Naive thymus-derived CD4-positive, alpha-beta T cell (primary cell): ENCODE measurements around the gene APEH. TPM values are rescaled to one million over a fixed set of nuclear protein-coding genes. Genes with fewer than 3 reads are reported as not detected.

Experiments
- ATAC-seq: fragments of 150-1000 bp; cut with Tn5 transposase; 2 replicates; pipeline ENCODE4 v1.10.0; 2021; ENCODE audit warnings: mild to moderate bottlenecking, moderate library complexity
- CTCF ChIA-PET: fragments of 350-600 bp; sonication (Branson Sonifier 250); formaldehyde crosslinking; loops from one replicate; lab custom pipeline; 2021; ENCODE audit warnings: antibody characterized with exemption; lab: Charles Lee
- POLR2A ChIA-PET: fragments of 350-600 bp; sonication (Branson Sonifier 250); formaldehyde crosslinking; loops from one replicate; lab custom pipeline; 2021; ENCODE audit warnings: antibody characterized with exemption, inconsistent platforms; lab: Charles Lee
- DNase-seq, 9 donors: peaks; one replicate each; pipeline versions ENCODE4 v3.0.0 to v3.0.0-alpha.2; 2020 to 2022; ENCODE audit warnings: mixed read lengths in 1 of 9
- H3K27ac ChIP-seq: one replicate; pipeline ENCODE4 v1.7.0; 2013; ENCODE audit warnings: mild to moderate bottlenecking, low read depth, low read length, moderate library complexity
- H3K27me3 ChIP-seq, 2 donors: one replicate each; pipeline ENCODE4 v1.7.0; 2013; ENCODE audit warnings: low read length in 2 of 2, mild to moderate bottlenecking in 2 of 2, moderate library complexity in 2 of 2; ENCODE audit not compliant: control insufficient read depth in 2 of 2, insufficient read depth in 2 of 2
- H3K36me3 ChIP-seq, 3 experiments: 1 replicate in 2 of 3; 2 replicates in 1 of 3; pipeline ENCODE4 v1.7.0; 2013; ENCODE audit warnings: low read length in 3 of 3, mild to moderate bottlenecking in 3 of 3, moderate library complexity in 1 of 3; ENCODE audit not compliant: insufficient read depth in 3 of 3, control insufficient read depth in 2 of 3
- H3K4me1 ChIP-seq, 2 donors: one replicate each; pipeline ENCODE4 v1.7.0; 2013; ENCODE audit warnings: low read length in 2 of 2, mild to moderate bottlenecking in 2 of 2, moderate library complexity in 1 of 2; ENCODE audit not compliant: control insufficient read depth in 2 of 2, insufficient read depth in 2 of 2
- H3K4me3 ChIP-seq: 2 replicates; pipeline ENCODE4 v1.7.0; 2013; ENCODE audit warnings: mild to moderate bottlenecking, low read length
- H3K9me3 ChIP-seq, 3 experiments: 1 replicate in 2 of 3; 2 replicates in 1 of 3; pipeline ENCODE4 v1.7.0; 2013; ENCODE audit warnings: low read length in 3 of 3; ENCODE audit not compliant: control insufficient read depth in 2 of 3
- H3K27ac Mint-ChIP-seq, 9 donors: one replicate each; pipeline ENCODE4 v1.8.0; 2020 to 2022; ENCODE audit warnings: mixed read lengths in 9 of 9, mild to moderate bottlenecking in 8 of 9, moderate library complexity in 5 of 9, inconsistent platforms in 2 of 9
- H3K27me3 Mint-ChIP-seq, 5 donors: one replicate each; pipeline ENCODE4 v1.8.0; 2021 to 2022; ENCODE audit warnings: mixed read lengths in 5 of 5, mild to moderate bottlenecking in 1 of 5
- H3K36me3 Mint-ChIP-seq, 5 donors: one replicate each; pipeline ENCODE4 v1.8.0; 2020 to 2022; ENCODE audit warnings: mixed read lengths in 5 of 5, mild to moderate bottlenecking in 3 of 5, inconsistent platforms in 1 of 5
- H3K4me1 Mint-ChIP-seq, 7 donors: one replicate each; pipeline ENCODE4 v1.8.0; 2020 to 2022; ENCODE audit warnings: mixed read lengths in 7 of 7, mild to moderate bottlenecking in 3 of 7, inconsistent platforms in 1 of 7
- H3K4me3 Mint-ChIP-seq, 10 donors: one replicate each; pipeline ENCODE4 v1.8.0; 2020 to 2022; ENCODE audit warnings: mild to moderate bottlenecking in 10 of 10, mixed read lengths in 10 of 10, moderate library complexity in 6 of 10, inconsistent platforms in 2 of 10
- H3K9me3 Mint-ChIP-seq, 11 donors: one replicate each; pipeline ENCODE4 v1.8.0; 2020 to 2022; ENCODE audit warnings: mixed read lengths in 11 of 11, mild to moderate bottlenecking in 4 of 11, inconsistent platforms in 1 of 11, moderate library complexity in 1 of 11
- intact Hi-C, 2 donors: fragments of 100-400 bp; cut with micrococcal nuclease; formaldehyde crosslinking; loops; one replicate each; pipeline ENCODE4 v1.15.1; 2023
- polyA plus RNA-seq, 2 donors: library from polyadenylated mRNA; unstranded; fragments of 300-500 nt; fragmentation: Illumina TruSeq; gene quantifications; one replicate each; pipeline ENCODE4 v1.2.3, GENCODE V29; 2021
- total RNA-seq, 6 experiments: library from RNA in 5 of 6; stranded (reverse) in 5 of 6; gene quantifications; 1 replicate in 5 of 6; 2 replicates in 1 of 6; pipeline ENCODE4 v1.2.3 and lab custom pipeline; 2021 to 2026

Gene APEH
- total and polyA plus RNA-seq, 7 experiments from 2014 or later: 75.5 to 151 (median 103) TPM

DNA sequence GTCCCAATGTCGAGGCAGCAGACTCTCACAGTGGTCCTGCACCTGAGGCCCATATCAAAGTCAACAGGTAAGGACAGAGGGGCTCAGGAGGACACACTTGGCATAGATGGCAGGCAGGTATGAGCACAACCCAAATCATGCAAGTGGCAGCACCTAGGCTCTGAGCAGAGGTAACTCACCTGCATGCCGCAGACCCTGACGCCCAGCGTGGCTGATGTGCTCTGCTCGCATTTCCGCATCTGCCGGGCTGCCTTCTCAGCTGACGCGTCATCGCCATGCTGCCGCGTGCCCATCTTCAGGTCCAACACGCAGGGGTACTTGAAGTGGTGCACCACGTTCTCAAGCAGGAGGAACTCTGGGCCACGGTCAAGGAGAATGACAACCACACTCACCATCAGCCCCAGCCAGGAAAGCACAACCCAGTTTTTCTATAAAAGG, 53.8 kb downstream of the APEH start:
- POLR2A ChIA-PET: interaction anchor here (0.6 kb wide), 1 partner anchor 31 kb away, joined by 3 read pairs; no protein-coding TSS in a partner anchor
- Histone ChIP-seq H3K36me3 (peaks cover 0 to 49% (median 10%) of the 10 kb centered on the region in 3 experiments), H3K4me3 (no peak overlapping the region), H3K27me3 (no peaks in the 10 kb centered on the region), H3K9me3 (no peaks in the 10 kb centered on the region), H3K27ac (no peak overlapping the region), H3K4me1 (peaks cover 7 to 8% of the 10 kb centered on the region in 2 donors)
- Mint-ChIP-seq H3K27me3 (no peaks in the 10 kb centered on the region), H3K27ac (peak overlapping the region in 2 of 9 donors; percentile 18 to 25), H3K4me1 (peaks cover under 1 to 13% (median 11%) of the 10 kb centered on the region in 7 donors), H3K9me3 (peaks cover 0 to 5% (median 0%) of the 10 kb centered on the region in 11 donors), H3K36me3 (peaks cover 0 to 15% (median 6%) of the 10 kb centered on the region in 5 donors), H3K4me3 (no peak overlapping the region)
- no peak for ATAC-seq
- intact Hi-C loops: no loop called here
- CTCF ChIA-PET: no interaction called here
- DNase-seq: no peak

DNA sequence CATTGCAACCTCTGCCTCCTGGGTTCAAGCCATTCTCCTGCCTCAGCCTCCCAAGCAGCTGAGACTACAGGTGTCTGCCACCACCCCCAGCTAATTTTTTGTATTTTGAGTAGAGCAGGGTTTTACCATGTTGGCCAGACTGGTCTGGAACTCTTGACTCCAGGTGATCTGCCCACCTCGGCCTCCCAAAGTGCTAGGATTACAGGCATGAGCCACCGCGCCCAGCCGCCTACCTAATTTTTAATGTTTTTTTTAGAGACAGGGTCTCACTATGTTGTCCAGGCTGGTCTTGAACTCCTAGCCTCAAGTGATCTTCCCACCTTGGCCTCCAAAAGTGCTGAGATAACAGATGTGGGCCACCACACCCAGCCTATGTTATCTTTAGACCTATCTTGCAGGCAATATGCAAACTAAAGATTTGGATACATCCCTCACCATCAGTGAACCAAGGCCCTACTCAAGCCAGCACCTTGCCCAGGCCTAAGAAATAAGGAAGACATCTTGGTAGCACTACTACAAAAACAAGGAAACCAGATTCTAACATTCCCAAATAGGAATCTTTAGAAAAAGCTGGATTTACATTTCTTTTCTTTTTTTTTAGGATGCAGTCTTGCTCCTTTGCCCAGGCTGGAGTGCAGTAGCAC, 55.9 kb downstream of the APEH start:
- no peaks in the 10 kb centered on the region for H3K9me3 Mint-ChIP-seq
- H3K36me3 Mint-ChIP-seq: peaks cover 0 to 19% (median 8%) of the 10 kb centered on the region in 5 donors
- intact Hi-C loops: no loop called here
- Histone ChIP-seq H3K27me3 (no peaks in the 10 kb centered on the region), H3K27ac (no peak overlapping the region), H3K36me3 (peaks cover 0 to 58% (median 10%) of the 10 kb centered on the region in 3 experiments), H3K4me1 (no peaks in the 10 kb centered on the region), H3K4me3 (no peak overlapping the region), H3K9me3 (no peaks in the 10 kb centered on the region)
- H3K4me3 Mint-ChIP-seq: no peak overlapping the region
- CTCF ChIA-PET: no interaction called here
- ATAC-seq (no peak), DNase-seq (no peak)
- H3K27ac Mint-ChIP-seq: peak overlapping the region in 1 of 9 donors; percentile 56
- H3K27me3 Mint-ChIP-seq: no peaks in the 10 kb centered on the region
- H3K4me1 Mint-ChIP-seq: peaks cover 0 to 5% (median 0%) of the 10 kb centered on the region in 7 donors
- POLR2A ChIA-PET: interaction anchor here (0.7 to 0.8 kb wide), 2 partner anchors 11 to 56 kb away, joined by 3 to 4 read pairs; partner anchors contain the start of gene IP6K1

DNA sequence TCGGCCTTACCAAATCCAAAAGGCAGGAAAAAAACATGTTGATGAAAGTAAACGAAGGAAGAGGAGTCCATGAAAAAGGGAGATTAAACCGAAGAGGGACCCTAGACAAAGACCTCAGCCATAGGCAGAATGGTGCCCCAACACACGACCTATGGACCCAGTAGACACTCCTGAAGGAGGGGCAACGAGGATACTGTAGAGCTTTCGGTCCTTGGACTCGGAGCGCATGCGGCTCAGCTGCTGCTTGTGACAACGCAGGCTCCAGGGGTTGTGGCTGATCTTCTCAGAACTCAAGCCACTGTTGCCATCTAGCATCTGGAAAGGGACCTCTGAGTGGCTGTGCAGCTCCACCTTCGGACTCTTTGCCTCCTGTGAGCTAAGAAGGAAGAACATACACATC, 58.4 kb downstream of the APEH start:
- ATAC-seq (no peak), DNase-seq (no peak)
- H3K36me3 ChIP-seq: peaks cover 0 to 55% (median 11%) of the 10 kb centered on the region in 3 experiments
- H3K27ac ChIP-seq: no peak overlapping the region
- Mint-ChIP-seq H3K36me3 (peaks cover 4 to 29% (median 11%) of the 10 kb centered on the region in 5 donors), H3K27ac (no peak overlapping the region), H3K27me3 (no peaks in the 10 kb centered on the region), H3K4me3 (no peak overlapping the region), H3K9me3 (no peaks in the 10 kb centered on the region), H3K4me1 (peaks cover 0 to 5% (median 0%) of the 10 kb centered on the region in 7 donors)
- intact Hi-C loops: no loop called here
- no peaks in the 10 kb centered on the region for H3K27me3 ChIP-seq
- no peaks in the 10 kb centered on the region for H3K4me1 ChIP-seq
- no peak overlapping the region for H3K4me3 ChIP-seq
- H3K9me3 ChIP-seq: no peaks in the 10 kb centered on the region
- CTCF ChIA-PET: no interaction called here
- POLR2A ChIA-PET: interaction anchor here (1.0 kb wide), 1 partner anchor 10 kb away, joined by 3 read pairs; no protein-coding TSS in a partner anchor

DNA sequence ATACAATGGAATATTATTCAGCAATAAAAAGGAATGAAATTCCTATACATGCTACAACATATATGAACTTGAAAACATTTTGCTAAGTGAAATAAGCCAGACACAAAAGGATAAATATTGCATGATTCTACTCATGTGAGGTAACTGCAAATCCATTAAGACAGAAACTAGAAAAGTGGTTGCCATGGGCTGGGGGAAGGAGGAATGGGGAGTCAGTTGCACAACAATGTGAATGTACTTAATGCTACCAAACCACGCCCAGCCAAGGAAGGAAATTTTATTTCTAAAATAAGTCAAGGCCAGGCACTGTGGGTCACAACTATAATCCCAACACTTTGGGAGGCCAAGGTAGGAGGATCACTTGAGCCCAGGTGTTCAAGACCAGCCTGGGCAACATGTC, 59.4 kb downstream of the APEH start:
- Mint-ChIP-seq H3K4me1 (peaks cover 0 to 6% (median 3%) of the 10 kb centered on the region in 7 donors), H3K27ac (peak overlapping the region in 1 of 9 donors; percentile 9), H3K27me3 (no peaks in the 10 kb centered on the region), H3K4me3 (no peak overlapping the region), H3K9me3 (no peaks in the 10 kb centered on the region), H3K36me3 (peaks cover 9 to 36% (median 11%) of the 10 kb centered on the region in 5 donors)
- CTCF ChIA-PET: interaction anchor here (0.7 kb wide), 1 partner anchor 73 kb away, joined by 3 read pairs; no protein-coding TSS in a partner anchor
- intact Hi-C loops: no loop called here
- ATAC-seq: no peak
- H3K36me3 ChIP-seq: peaks cover 0 to 57% (median 16%) of the 10 kb centered on the region in 3 experiments
- no peak overlapping the region for H3K4me3 ChIP-seq
- H3K27me3 ChIP-seq: no peaks in the 10 kb centered on the region
- H3K27ac ChIP-seq: no peak overlapping the region
- DNase-seq: no peak
- H3K4me1 ChIP-seq: no peaks in the 10 kb centered on the region
- POLR2A ChIA-PET: no interaction called here
- no peaks in the 10 kb centered on the region for H3K9me3 ChIP-seq

Other genes starting within 250 kb of the APEH start
- 10 to 100 TPM; 21.6 to 23.9 (median 22.5) TPM for gene NICN1, start 245.0 kb upstream of the APEH start, total RNA-seq
- 1 to 10 TPM; 7.9 to 8.3 TPM for gene NICN1, start 245.0 kb upstream of the APEH start, polyA plus RNA-seq
- 10 to 100 TPM; 12.0 to 22.3 (median 20.1) TPM for gene DAG1, start 204.1 kb upstream of the APEH start, total RNA-seq
- 1 to 10 TPM; 5.4 to 5.7 TPM for gene DAG1, start 204.1 kb upstream of the APEH start, polyA plus RNA-seq
- under 1 TPM; 0.12 to 0.16 (median 0.14) TPM for gene BSN, start 119.9 kb upstream of the APEH start, total RNA-seq
- not detected for gene BSN, start 119.9 kb upstream of the APEH start, polyA plus RNA-seq
- gene MST1, start 15.1 kb downstream of the APEH start, total RNA-seq: 10 to 100 TPM in 3 of 5 experiments, 1 to 10 TPM in 2; 7.9 to 12.8 (median 10.0) TPM
- 1 to 10 TPM in 1 of 2 donors, under 1 TPM in 1; 0.90 to 1.0 TPM for gene MST1, start 15.1 kb downstream of the APEH start, polyA plus RNA-seq
- gene RNF123, start 15.2 kb downstream of the APEH start, total RNA-seq: 10 to 100 TPM; 34.5 to 77.2 (median 50.7) TPM
- 10 to 100 TPM in 1 of 2 donors, 1 to 10 TPM in 1; 8.3 to 19.7 TPM for gene RNF123, start 15.2 kb downstream of the APEH start, polyA plus RNA-seq
- gene AMIGO3, start 45.3 kb downstream of the APEH start, total RNA-seq: 1 to 10 TPM in 1 of 5 experiments, under 1 TPM in 2, not detected in 2; 0.16 to 1.8 (median 0.24) TPM
- under 1 TPM in 1 of 2 donors, not detected in 1; 0.58 TPM for gene AMIGO3, start 45.3 kb downstream of the APEH start, polyA plus RNA-seq
- gene GMPPB, start 49.6 kb downstream of the APEH start, total RNA-seq: 10 to 100 TPM; 38.3 to 60.4 (median 43.9) TPM
- 10 to 100 TPM; 14.9 to 18.1 TPM for gene GMPPB, start 49.6 kb downstream of the APEH start, polyA plus RNA-seq
- gene IP6K1, start 112.2 kb downstream of the APEH start, total RNA-seq: 10 to 100 TPM; 41.8 to 57.0 (median 47.3) TPM
- 10 to 100 TPM; 18.4 to 36.3 TPM for gene IP6K1, start 112.2 kb downstream of the APEH start, polyA plus RNA-seq
- gene CDHR4, start 125.5 kb downstream of the APEH start, total RNA-seq: under 1 TPM in 3 of 5 experiments, not detected in 2; 0.29 to 0.62 (median 0.44) TPM
- not detected for gene CDHR4, start 125.5 kb downstream of the APEH start, polyA plus RNA-seq
- gene INKA1, start 128.9 kb downstream of the APEH start, total RNA-seq: 1 to 10 TPM in 3 of 5 experiments, under 1 TPM in 2; 0.65 to 2.2 (median 1.8) TPM
- gene INKA1, start 128.9 kb downstream of the APEH start, polyA plus RNA-seq: 1 to 10 TPM in 1 of 2 donors, under 1 TPM in 1; 0.69 to 1.6 TPM
- gene UBA7, start 139.6 kb downstream of the APEH start, total RNA-seq: 100 to 1,000 TPM; 273 to 318 (median 287) TPM
- gene UBA7, start 139.6 kb downstream of the APEH start, polyA plus RNA-seq: 10 to 100 TPM; 31.6 to 48.4 TPM
- gene TRAIP, start 182.2 kb downstream of the APEH start, total RNA-seq: 10 to 100 TPM in 1 of 5 experiments, 1 to 10 TPM in 4; 4.1 to 22.5 (median 5.7) TPM
- gene TRAIP, start 182.2 kb downstream of the APEH start, polyA plus RNA-seq: 1 to 10 TPM; 2.7 to 3.8 TPM
- not detected for gene CAMKV, start 195.6 kb downstream of the APEH start, total RNA-seq
- gene CAMKV, start 195.6 kb downstream of the APEH start, polyA plus RNA-seq: not detected
- 1 to 10 TPM in 3 of 5 experiments, under 1 TPM in 2; 0.39 to 5.8 (median 1.2) TPM for gene MST1R, start 229.5 kb downstream of the APEH start, total RNA-seq
- gene MST1R, start 229.5 kb downstream of the APEH start, polyA plus RNA-seq: under 1 TPM; 0.66 to 0.80 TPM